Testis (tissue), 3 donors: ENCODE results near the gene RANBP6. TPM values are rescaled to one million over a fixed set of nuclear protein-coding genes. Genes with fewer than 3 reads are reported as not detected.

Experiments used
- DNase-seq: peaks from one replicate; pipeline ENCODE4 v3.0.0-alpha.2; 2019
- H3K27ac ChIP-seq, 2 donors: fragments of 200-600 bp; sonication (generic); one replicate each; pipeline ENCODE4 v1.5.1; 2019
- H3K27me3 ChIP-seq: fragments of 200-600 bp; sonication (generic); one replicate; pipeline ENCODE4 v1.5.1; 2019
- H3K36me3 ChIP-seq: fragments of 200-600 bp; sonication (generic); one replicate; pipeline ENCODE4 v1.5.1; 2017; ENCODE audit warnings: low read depth; ENCODE audit errors: missing control alignments
- H3K4me1 ChIP-seq: fragments of 200-600 bp; sonication (generic); one replicate; pipeline ENCODE4 v1.5.1; 2019
- H3K4me3 ChIP-seq, 2 donors: fragments of 200-600 bp; sonication (generic); one replicate each; pipeline ENCODE4 v1.5.1; 2017 to 2019
- H3K9me3 ChIP-seq: fragments of 200-600 bp; sonication (generic); one replicate; pipeline ENCODE4 v1.5.1; 2017
- CTCF ChIP-seq, 3 experiments: fragments of 450-650 bp in 2 of 3; fragments of 200-600 bp in 1 of 3; sonication (generic) in 1 of 3; IDR thresholded peaks; one replicate each; pipeline ENCODE4 v1.5.1; 2016 to 2019; ENCODE audit warnings: antibody characterized with exemption in 3 of 3, mild to moderate bottlenecking in 2 of 3, moderate library complexity in 1 of 3
- POLR2A ChIP-seq: fragments of 450-650 bp; IDR thresholded peaks from one replicate; pipeline ENCODE4 v1.6.1; 2017; ENCODE audit warnings: antibody characterized with exemption, mild to moderate bottlenecking, moderate library complexity
- WGBS, 2 donors: methylation state at CpG; one replicate each; pipeline ENCODE4 v1.1.5; 2018; 5-methylcytosine and 5-hydroxymethylcytosine counted together
- intact Hi-C: fragments of 100-400 bp; cut with DNase I; formaldehyde crosslinking; loops from one replicate; pipeline ENCODE4 v1.15.1; 2023; ENCODE audit warnings: low total_unique reads
- polyA plus RNA-seq: library from polyadenylated mRNA; stranded (reverse); fragments of 350-450 nt; fragmentation: Illumina TruSeq; extraction: RNeasy Lipid Tissue Mini Kit (QIAGEN cat#74804); gene quantifications from one replicate; pipeline ENCODE4 v1.2.3, GENCODE V29; 2014; ENCODE audit warnings: low read depth, low replicate concordance; ENCODE audit not compliant: insufficient read depth
- total RNA-seq, 2 donors: library from RNA; depleted of rRNA; stranded (reverse); fragments of >200 nt; gene quantifications; one replicate each; pipeline ENCODE4 v1.2.3, GENCODE V29; 2016

Gene RANBP6
- total and polyA plus RNA-seq, 3 donors from 2014 or later = 6.9 to 16.0 (median 13.8) TPM

GRCh38 chr9:6054280-6055099 lies 39.1 kb upstream of the RANBP6 start:
- WGBS, 2 donors = 10 to 25% methylated on average over 3 of the region's 3 CpGs
- no peak for TF ChIP-seq POLR2A
- peak; percentile 52 to 64 (median 63) for TF ChIP-seq CTCF (IDR thresholded peaks at IDR 0.05)
- Histone ChIP-seq H3K27ac (no peak overlapping the region), H3K4me3 (no peak overlapping the region), H3K9me3 (no peaks in the 10 kb centered on the region), H3K4me1 (no peaks in the 10 kb centered on the region), H3K36me3 (no peaks in the 10 kb centered on the region), H3K27me3 (no peaks in the 10 kb centered on the region)
- peak; percentile 87 for DNase-seq
- intact Hi-C loops = loop anchor here (10.0 kb wide), 1 partner anchor 170 kb away; no protein-coding TSS in a partner anchor

GRCh38 chr9:6052293-6052919 lies 37.0 kb upstream of the RANBP6 start:
- intact Hi-C loops = loop anchor here (10.0 kb wide), 1 partner anchor 168 kb away; no protein-coding TSS in a partner anchor
- Histone ChIP-seq H3K4me3 (no peak overlapping the region), H3K36me3 (no peaks in the 10 kb centered on the region), H3K27ac (no peak overlapping the region), H3K4me1 (no peaks in the 10 kb centered on the region), H3K9me3 (no peaks in the 10 kb centered on the region), H3K27me3 (no peaks in the 10 kb centered on the region)
- DNase-seq = no peak
- TF ChIP-seq CTCF (IDR thresholded peaks at IDR 0.05) (no peak), POLR2A (no peak)
- 78% methylated on average over 2 of the region's 2 CpGs for WGBS, 2 donors

GRCh38 chr9:6051511-6051950 lies 36.1 kb upstream of the RANBP6 start:
- Histone ChIP-seq H3K4me3 (no peak overlapping the region), H3K36me3 (no peaks in the 10 kb centered on the region), H3K9me3 (no peaks in the 10 kb centered on the region), H3K4me1 (no peaks in the 10 kb centered on the region), H3K27ac (no peak overlapping the region), H3K27me3 (no peaks in the 10 kb centered on the region)
- 93 to 98% methylated on average over 2 of the region's 2 CpGs for WGBS, 2 donors
- no peak for DNase-seq
- intact Hi-C loops = loop anchor here (10.0 kb wide), 1 partner anchor 167 kb away; no protein-coding TSS in a partner anchor
- TF ChIP-seq CTCF (IDR thresholded peaks at IDR 0.05) (no peak), POLR2A (no peak)

GRCh38 chr9:6049798-6050197 lies 34.4 kb upstream of the RANBP6 start:
- intact Hi-C loops = loop anchor here (10.0 kb wide), 1 partner anchor 165 kb away; no protein-coding TSS in a partner anchor
- no peaks in the 10 kb centered on the region for H3K36me3 ChIP-seq
- TF ChIP-seq CTCF (IDR thresholded peaks at IDR 0.05) (peak in 2 of 3 experiments; percentile 14 to 26), POLR2A (no peak)
- no peaks in the 10 kb centered on the region for H3K4me1 ChIP-seq
- H3K27ac ChIP-seq = no peak overlapping the region
- WGBS, 2 donors = 69 to 90% methylated on average over 1 of the region's 1 CpG
- H3K9me3 ChIP-seq = no peaks in the 10 kb centered on the region
- H3K4me3 ChIP-seq = no peak overlapping the region
- H3K27me3 ChIP-seq = no peaks in the 10 kb centered on the region
- DNase-seq = peak; percentile 50
